GM23338 (cell line): ENCODE data around the gene CNOT8. TPM values are rescaled to one million over a fixed set of nuclear protein-coding genes. Genes with fewer than 3 reads are reported as not detected.

Experiments
- ATAC-seq: fragments of 200-7000 bp; cut with Tn5 transposase; 3 replicates; pipeline ENCODE4 v1.9.1; 2020
- DNase-seq: peaks from one replicate; pipeline ENCODE4 v3.0.0-alpha.2; 2015; ENCODE audit warnings: low spot score
- H2AFZ ChIP-seq: fragments of 200-600 bp; sonication (generic); 2 replicates; pipeline ENCODE4 v1.8.0; 2016; ENCODE audit warnings: antibody characterized with exemption, mild to moderate bottlenecking, moderate library complexity
- H3F3A ChIP-seq: fragments of 200-600 bp; sonication (generic); replicated peaks from 2 replicates; pipeline ENCODE4 v1.8.0; 2017; ENCODE audit warnings: antibody characterized with exemption, mixed run types, low read depth
- H3K27ac ChIP-seq: fragments of 200-600 bp; sonication (generic); 2 replicates; pipeline ENCODE4 v1.6.1; 2016; ENCODE audit warnings: low read depth
- H3K27me3 ChIP-seq: fragments of 200-600 bp; sonication (generic); 2 replicates; pipeline ENCODE4 v1.8.0; 2016; ENCODE audit warnings: mild to moderate bottlenecking, mixed run types, moderate library complexity; ENCODE audit not compliant: insufficient read depth
- H3K36me3 ChIP-seq: fragments of 200-600 bp; sonication (generic); 2 replicates; pipeline ENCODE4 v1.8.0; 2016; ENCODE audit warnings: mild to moderate bottlenecking; ENCODE audit not compliant: insufficient read depth
- H3K4me1 ChIP-seq: fragments of 200-600 bp; sonication (generic); 2 replicates; pipeline ENCODE4 v1.8.0; 2016; ENCODE audit warnings: mild to moderate bottlenecking, moderate library complexity; ENCODE audit not compliant: insufficient read depth
- H3K4me2 ChIP-seq: fragments of 200-600 bp; sonication (generic); 2 replicates; pipeline ENCODE4 v1.7.1; 2017; ENCODE audit warnings: mixed run types
- H3K4me3 ChIP-seq: fragments of 200-600 bp; sonication (generic); 2 replicates; pipeline ENCODE4 v1.6.1; 2016; ENCODE audit warnings: mixed run types
- H3K79me2 ChIP-seq: fragments of 200-600 bp; sonication (generic); replicated peaks from 2 replicates; pipeline ENCODE4 v1.8.0; 2017; ENCODE audit warnings: mild to moderate bottlenecking; ENCODE audit not compliant: insufficient read depth
- H3K9me2 ChIP-seq: fragments of 200-600 bp; sonication (generic); 2 replicates; pipeline ENCODE4 v1.8.0; 2017; ENCODE audit not compliant: insufficient read depth
- H4K20me1 ChIP-seq: fragments of 200-600 bp; sonication (generic); replicated peaks from 2 replicates; pipeline ENCODE4 v1.8.0; 2017; ENCODE audit warnings: mild to moderate bottlenecking; ENCODE audit not compliant: insufficient read depth
- H3K27ac Mint-ChIP-seq: 2 replicates; pipeline ENCODE4 v1.8.0; 2020; ENCODE audit warnings: inconsistent platforms, mild to moderate bottlenecking, moderate library complexity, mixed read lengths
- H3K27me3 Mint-ChIP-seq: 3 replicates; pipeline ENCODE4 v1.8.0; 2022; ENCODE audit warnings: low read depth, mild to moderate bottlenecking, moderate library complexity, mixed read lengths, inconsistent platforms; ENCODE audit not compliant: insufficient read depth, poor library complexity
- H3K36me3 Mint-ChIP-seq: 3 replicates; pipeline ENCODE4 v1.8.0; 2021; ENCODE audit warnings: low read depth, mild to moderate bottlenecking, inconsistent platforms, moderate library complexity, mixed read lengths
- H3K4me1 Mint-ChIP-seq: 3 replicates; pipeline ENCODE4 v1.8.0; 2020; ENCODE audit warnings: mild to moderate bottlenecking, inconsistent platforms, mixed read lengths
- H3K4me3 Mint-ChIP-seq: 3 replicates; pipeline ENCODE4 v1.8.0; 2021; ENCODE audit warnings: moderate library complexity, mild to moderate bottlenecking, inconsistent platforms, mixed read lengths
- H3K9me3 Mint-ChIP-seq: 3 replicates; pipeline ENCODE4 v1.8.0; 2020; ENCODE audit warnings: moderate library complexity, mild to moderate bottlenecking, inconsistent platforms, mixed read lengths
- CREB1 ChIP-seq: fragments of 250-450 bp; sonication (Bioruptor Pico); IDR thresholded peaks from 2 replicates; pipeline ENCODE4 v1.5.0; 2020; ENCODE audit warnings: low read depth, mild to moderate bottlenecking, moderate library complexity
- EZH2 ChIP-seq: fragments of 200-600 bp; sonication (generic); IDR thresholded peaks from one replicate; pipeline ENCODE4 v1.8.0; 2017; ENCODE audit warnings: antibody characterized with exemption, mild to moderate bottlenecking, low read depth; ENCODE audit not compliant: unreplicated experiment
- EZH2phosphoT487 ChIP-seq: fragments of 200-600 bp; sonication (generic); IDR thresholded peaks from one replicate; pipeline ENCODE4 v1.8.1; 2018; ENCODE audit warnings: antibody characterized with exemption; ENCODE audit not compliant: unreplicated experiment
- JUNB ChIP-seq: IDR thresholded peaks from one replicate; pipeline ENCODE4 v1.6.1; 2016; ENCODE audit warnings: antibody characterized with exemption; ENCODE audit not compliant: unreplicated experiment
- NANOG ChIP-seq: IDR thresholded peaks from 2 replicates; pipeline ENCODE4 v1.6.1; 2016; ENCODE audit warnings: antibody characterized with exemption, borderline replicate concordance
- POLR2AphosphoS5 ChIP-seq: IDR thresholded peaks from 2 replicates; pipeline ENCODE4 v1.6.1; 2016; ENCODE audit warnings: antibody characterized with exemption, low read depth
- REST ChIP-seq: IDR thresholded peaks from one replicate; pipeline ENCODE4 v1.6.1; 2018; ENCODE audit warnings: antibody characterized with exemption; ENCODE audit not compliant: unreplicated experiment
- STAT1 ChIP-seq: IDR thresholded peaks from one replicate; pipeline ENCODE4 v1.6.1; 2016; ENCODE audit warnings: antibody characterized with exemption; ENCODE audit not compliant: unreplicated experiment
- ZNF114 ChIP-seq: fragments of 250-450 bp; sonication (Bioruptor Pico); IDR thresholded peaks from 2 replicates; pipeline ENCODE4 v1.5.0; 2020; ENCODE audit warnings: mild to moderate bottlenecking, moderate library complexity
- ZNF331 ChIP-seq: fragments of 250-450 bp; sonication (Bioruptor Pico); IDR thresholded peaks from 2 replicates; pipeline ENCODE4 v1.5.0; 2020; ENCODE audit warnings: low read depth, mild to moderate bottlenecking, moderate library complexity
- ZNF462 ChIP-seq: fragments of 250-450 bp; sonication (Bioruptor Pico); IDR thresholded peaks from 2 replicates; pipeline ENCODE4 v1.5.0; 2020; ENCODE audit warnings: mild to moderate bottlenecking, moderate library complexity
- polyA plus RNA-seq: library from polyadenylated mRNA; unstranded; fragments of >200 nt; fragmentation: Nextera tagmentation; extraction: Ambion mirVana; gene quantifications from 2 replicates; pipeline ENCODE4 v1.2.1, GENCODE V29; 2016
- total RNA-seq: library from RNA; depleted of rRNA; stranded (reverse); fragments of >200 nt; shearing (Covaris generic); gene quantifications from 2 replicates; pipeline ENCODE4 v1.2.3, GENCODE V29; 2014

The CNOT8 gene
- total and polyA plus RNA-seq, 2 experiments from 2014 or later, result 31.2 to 77.7 TPM

GRCh38 chr5:154830219-154830595 lies 28.2 kb upstream of the CNOT8 start (continued):
- TF ChIP-seq EZH2phosphoT487, result no peak

GRCh38 chr5:154830596-154830995 lies 27.8 kb upstream of the CNOT8 start:
- H3K4me1 Mint-ChIP-seq, result peaks cover 5% of the 10 kb centered on the region; the same call in 2 of the 3 replicates
- ATAC-seq, result no peak
- peaks cover 7% of the 10 kb centered on the region; the same call in 1 of the 2 replicates for H3F3A ChIP-seq
- peaks cover 2% of the 10 kb centered on the region for H3K27me3 Mint-ChIP-seq
- H3K27ac Mint-ChIP-seq, result no peak overlapping the region
- H3K4me3 Mint-ChIP-seq, result no peak overlapping the region
- H3K79me2 ChIP-seq, result no peaks in the 10 kb centered on the region
- H3K4me3 ChIP-seq, result no peak overlapping the region
- peaks cover 3% of the 10 kb centered on the region; the same call in 1 of the 2 replicates for H3K36me3 ChIP-seq
- no peak overlapping the region for H2AFZ ChIP-seq
- TF ChIP-seq NANOG (no peak), ZNF114 (CRISPR knock-in tag) (no peak), ZNF331 (CRISPR knock-in tag) (no peak), ZNF462 (CRISPR knock-in tag) (no peak), REST (no peak), POLR2AphosphoS5 (no peak), CREB1 (CRISPR knock-in tag) (no peak), EZH2 (no peak), JUNB (no peak), STAT1 (no peak)
- H3K9me2 ChIP-seq, result no peaks in the 10 kb centered on the region
- DNase-seq, result no peak
- no peak overlapping the region for H3K27ac ChIP-seq
- no peaks in the 10 kb centered on the region for H3K9me3 Mint-ChIP-seq
- H3K36me3 Mint-ChIP-seq, result peaks cover 24% of the 10 kb centered on the region
- H3K4me2 ChIP-seq, result no peak overlapping the region
- H4K20me1 ChIP-seq, result no peaks in the 10 kb centered on the region; the same call in 1 of the 2 replicates
- no peaks in the 10 kb centered on the region for H3K27me3 ChIP-seq
- H3K4me1 ChIP-seq, result no peaks in the 10 kb centered on the region
